HG02759 (cell line): ENCODE data around the gene TSPAN4.

Experiments used
- ATAC-seq: cut with Tn5 transposase; IDR thresholded peaks from one replicate; pipeline ENCODE4 v1.9.1; 2021; ENCODE audit warnings: mild to moderate bottlenecking, moderate library complexity; ENCODE audit not compliant: unreplicated experiment

Gene TSPAN4

GRCh38 chr11:863023-863909 is 20.6 kb downstream of the TSPAN4 start:
- no peak for ATAC-seq

- ATAC-seq: no peak
These were observed 21.5 kb downstream of the TSPAN4 start for GRCh38 chr11:863910-864827.

DNA sequence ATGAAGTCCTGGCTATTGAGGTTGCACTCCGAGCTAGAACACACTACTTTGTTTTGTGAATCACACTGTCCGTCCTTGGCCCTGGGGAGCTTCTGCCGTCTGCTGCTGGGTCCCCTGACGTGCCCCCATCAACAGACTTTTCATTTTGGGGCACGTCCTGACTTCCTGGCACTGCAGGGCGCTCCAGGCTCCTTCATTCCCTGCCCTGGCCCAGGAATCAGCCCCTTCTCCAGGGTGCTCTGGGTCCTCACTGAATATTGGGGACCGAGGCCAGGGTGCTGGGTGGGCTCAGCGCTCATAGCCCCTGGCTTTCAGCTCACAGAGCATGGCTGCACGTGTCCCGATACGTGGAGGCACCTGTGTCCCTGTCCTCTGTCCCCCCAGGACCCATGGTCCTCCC is 22.2 kb downstream of the TSPAN4 start:
- no peak for ATAC-seq

DNA sequence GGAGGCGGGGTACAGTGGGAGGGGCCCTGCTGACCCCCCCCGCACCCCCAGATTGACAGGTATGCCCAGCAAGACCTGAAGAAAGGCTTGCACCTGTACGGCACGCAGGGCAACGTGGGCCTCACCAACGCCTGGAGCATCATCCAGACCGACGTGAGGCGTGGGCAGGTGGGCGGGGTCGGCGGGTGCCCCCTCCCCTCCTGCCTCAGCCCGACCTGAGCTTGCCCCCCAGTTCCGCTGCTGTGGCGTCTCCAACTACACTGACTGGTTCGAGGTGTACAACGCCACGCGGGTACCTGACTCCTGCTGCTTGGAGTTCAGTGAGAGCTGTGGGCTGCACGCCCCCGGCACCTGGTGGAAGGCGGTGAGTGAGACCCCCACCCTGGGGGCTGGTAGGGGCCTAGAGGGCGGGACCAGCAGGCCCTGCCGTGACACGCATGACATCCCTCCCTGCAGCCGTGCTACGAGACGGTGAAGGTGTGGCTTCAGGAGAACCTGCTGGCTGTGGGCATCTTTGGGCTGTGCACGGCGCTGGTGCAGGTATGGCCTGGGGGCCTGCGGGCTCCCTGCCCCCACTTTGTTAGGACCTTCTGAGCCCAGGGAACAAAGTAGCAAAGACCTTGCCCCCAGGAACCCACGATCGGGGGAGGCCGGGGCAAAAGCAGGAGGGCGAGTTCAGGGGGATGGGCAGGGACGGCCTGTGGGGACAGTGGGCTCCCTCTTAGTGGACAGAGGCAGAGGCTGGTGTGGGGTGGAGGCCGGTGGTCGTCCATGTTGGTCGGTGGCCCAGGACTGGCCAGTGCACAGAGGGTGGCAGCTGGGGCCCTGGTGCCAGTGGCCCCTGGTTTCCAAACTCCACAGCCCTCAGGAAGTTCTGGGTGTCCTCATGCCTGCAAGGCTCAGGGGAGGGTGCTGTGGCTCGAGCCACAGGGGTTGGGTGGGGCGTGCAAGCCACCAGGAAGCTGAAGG is 23.1 kb downstream of the TSPAN4 start:
- ATAC-seq: no peak

- ATAC-seq: no peak
These were observed 23.8 kb downstream of the TSPAN4 start for GRCh38 chr11:866481-866880.

- no peak for ATAC-seq
These were observed 25.3 kb downstream of the TSPAN4 start for GRCh38 chr11:867856-868358.

GRCh38 chr11:868394-868793 is 25.7 kb downstream of the TSPAN4 start:
- ATAC-seq: no peak

- ATAC-seq: no peak
These were observed 26.1 kb downstream of the TSPAN4 start for GRCh38 chr11:868802-869201.

DNA sequence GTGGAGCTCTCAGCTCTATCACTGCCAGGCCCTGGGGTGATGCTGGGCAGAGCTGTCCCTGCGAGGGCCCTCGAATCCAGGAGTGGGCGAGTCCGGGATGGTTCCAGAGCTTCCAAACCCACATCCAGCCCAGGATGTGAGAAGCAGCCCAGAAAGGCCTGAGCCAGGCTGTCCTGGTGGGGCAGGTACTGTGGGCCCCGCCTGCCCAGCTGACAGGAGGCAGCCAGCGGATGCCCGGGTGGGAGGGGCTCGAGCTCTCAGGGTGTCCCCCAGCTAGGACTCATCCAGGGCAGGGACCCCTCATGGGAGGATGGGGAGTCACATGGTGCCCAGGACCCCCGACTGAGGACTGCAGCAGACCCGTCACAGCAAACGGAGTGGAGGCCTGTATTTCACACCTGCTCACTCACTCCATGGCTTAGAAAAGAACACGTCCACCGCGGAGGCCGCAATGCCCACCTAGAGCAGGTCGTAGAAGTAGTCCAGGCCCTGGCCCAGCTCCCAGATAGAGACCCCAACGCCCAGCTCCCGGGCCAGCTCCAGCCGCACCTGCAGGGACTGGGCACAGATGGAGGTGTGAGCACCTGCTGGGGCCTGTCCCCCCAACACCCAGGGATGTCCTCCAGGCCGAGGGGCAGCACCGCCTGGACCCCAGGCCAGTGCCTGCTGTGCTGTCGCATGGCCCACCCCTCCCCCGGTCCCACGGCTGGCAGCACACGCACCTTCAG is 26.9 kb downstream of the TSPAN4 start:
- no peak for ATAC-seq

GRCh38 chr11:870127-870413 is 27.4 kb downstream of the TSPAN4 start:
- no peak for ATAC-seq

DNA sequence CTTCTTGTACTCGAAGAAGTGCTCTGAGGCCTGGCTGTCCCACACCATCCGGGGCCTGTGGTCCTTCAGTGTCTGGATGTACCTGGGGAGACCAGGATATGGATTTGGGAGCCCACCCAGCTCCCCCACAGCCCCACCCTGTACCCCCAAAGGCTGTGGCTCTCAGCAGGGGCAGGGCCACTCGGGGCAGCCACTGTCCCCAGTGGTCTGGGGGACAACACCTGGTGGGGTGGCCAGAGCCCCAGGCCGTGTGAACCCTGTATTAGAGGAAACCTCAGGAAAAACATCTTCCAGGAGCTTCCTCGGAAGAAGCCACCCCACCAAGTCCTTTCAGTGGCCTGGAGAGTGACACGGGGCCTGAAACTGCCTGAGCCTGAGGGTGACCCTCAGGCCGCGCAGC is 27.8 kb downstream of the TSPAN4 start:
- ATAC-seq: no peak

- no peak for ATAC-seq
These were observed 28.8 kb downstream of the TSPAN4 start for GRCh38 chr11:871472-871871.

- ATAC-seq: no peak
These were observed 30.1 kb downstream of the TSPAN4 start for GRCh38 chr11:872799-873198.

DNA sequence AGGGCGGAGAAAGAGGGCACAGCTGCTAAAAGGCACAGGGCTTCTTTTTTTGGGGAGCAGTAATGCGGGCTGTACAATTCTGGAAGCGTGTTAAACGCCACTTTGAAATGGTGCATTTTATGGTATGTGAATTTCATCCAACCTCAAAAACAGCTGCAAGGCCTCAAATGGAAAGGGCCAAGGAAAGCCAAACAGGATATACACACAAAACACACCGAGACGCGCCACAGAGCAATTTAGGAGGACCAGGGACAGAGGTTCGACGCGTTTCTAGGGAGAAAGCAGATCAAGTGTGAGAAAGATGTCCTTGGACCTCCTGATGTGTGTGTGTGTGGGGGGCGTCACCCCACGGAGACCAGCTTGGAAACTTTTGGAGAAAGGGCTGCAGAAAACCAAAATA is 31.1 kb downstream of the TSPAN4 start:
- no peak for ATAC-seq

DNA sequence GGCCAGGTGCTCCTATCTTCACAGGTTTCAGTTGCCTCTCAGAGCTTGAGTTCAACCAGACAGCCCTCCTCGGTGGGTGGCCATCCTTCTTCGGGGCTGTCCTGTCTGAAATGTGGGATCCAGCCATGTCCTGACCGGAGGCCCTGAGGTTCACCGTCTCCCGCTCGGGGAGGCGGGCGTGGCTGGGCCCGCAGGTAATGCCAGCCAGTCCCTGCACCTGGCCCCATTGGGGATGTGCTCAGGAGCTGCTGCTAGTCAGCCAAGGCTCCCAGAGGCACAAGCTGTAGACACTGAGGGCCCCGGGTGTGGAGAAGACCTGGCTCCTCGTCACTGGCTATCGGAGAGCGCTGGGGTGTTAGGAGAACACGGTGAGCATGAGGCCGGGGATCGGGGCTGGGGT is 32.6 kb downstream of the TSPAN4 start:
- no peak for ATAC-seq

DNA sequence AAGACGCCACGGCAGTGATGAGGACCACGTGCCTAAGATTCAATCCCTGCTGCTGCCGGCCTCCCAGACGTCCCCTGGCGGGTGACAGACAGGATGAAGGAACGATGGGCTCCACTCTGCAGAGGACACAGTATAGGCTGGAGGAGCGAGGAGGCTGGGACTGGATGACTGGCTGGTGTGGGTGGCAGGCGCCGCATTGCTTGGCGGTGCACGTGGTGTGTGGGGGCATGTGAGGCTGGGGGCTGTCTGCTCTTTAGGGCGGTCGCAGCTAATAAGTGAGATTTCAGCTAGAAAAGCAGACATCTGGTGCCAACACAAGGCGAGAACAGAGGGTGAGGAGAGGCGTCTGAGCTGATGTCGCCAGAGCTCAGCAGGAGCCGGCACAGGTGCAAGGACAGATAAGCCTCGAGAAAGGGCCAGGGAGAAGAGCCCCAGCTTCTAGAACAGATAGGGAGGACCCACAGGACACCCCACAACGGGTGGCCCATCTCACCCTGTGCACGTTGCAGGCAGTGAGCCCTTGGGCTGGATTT is 33.2 kb downstream of the TSPAN4 start:
- ATAC-seq: no peak

GRCh38 chr11:876545-876944 is 33.9 kb downstream of the TSPAN4 start:
- ATAC-seq: no peak

DNA sequence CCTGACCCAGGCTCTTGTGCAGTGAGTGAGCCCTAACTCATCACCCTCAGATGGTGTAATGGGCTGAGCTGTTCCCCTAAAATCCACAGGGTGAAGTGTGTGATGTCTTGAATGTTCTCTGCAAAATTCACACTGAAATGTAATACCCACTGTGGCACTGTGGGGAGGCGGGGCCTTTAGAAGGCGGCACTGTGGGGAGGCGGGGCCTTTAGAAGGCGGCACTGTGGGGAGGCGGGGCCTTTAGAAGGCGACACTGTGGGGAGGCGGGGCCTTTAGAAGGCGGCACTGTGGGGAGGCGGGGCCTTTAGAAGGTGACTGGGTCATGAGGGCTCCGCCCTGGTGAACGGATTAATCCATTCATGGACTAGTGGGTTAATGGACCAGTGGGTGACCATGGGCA is 34.9 kb downstream of the TSPAN4 start:
- no peak for ATAC-seq

DNA sequence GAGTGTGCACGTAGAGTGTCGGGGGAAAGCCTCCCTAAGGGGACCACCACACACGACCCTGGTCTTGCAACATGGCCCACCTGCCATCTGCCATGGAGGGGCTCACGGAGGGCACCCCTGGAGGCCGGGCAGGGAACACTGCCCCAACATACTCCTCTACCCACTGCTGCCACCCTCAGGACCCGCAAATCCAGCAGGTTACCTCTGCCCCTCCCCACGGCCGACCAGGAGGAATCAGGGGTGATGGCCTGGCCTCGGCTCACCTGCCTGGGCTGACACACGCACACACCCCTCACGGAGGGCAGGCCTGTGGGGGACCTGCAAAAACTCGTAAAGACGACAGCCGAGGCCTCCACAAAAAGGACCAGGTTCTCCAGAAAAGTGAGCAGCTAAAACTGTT is 37.8 kb downstream of the TSPAN4 start:
- ATAC-seq: no peak

GRCh38 chr11:882596-882995 is 39.9 kb downstream of the TSPAN4 start:
- ATAC-seq: no peak
